GM13976 (cell line): ENCODE measurements around the gene DHRSX.

Source experiments
- DNase-seq: peaks from one replicate; pipeline ENCODE4 v3.0.0; 2012; ENCODE audit warnings: low spot score
- in situ Hi-C: fragments of 300-500 bp; cut with MboI; formaldehyde crosslinking; loops from one replicate; pipeline ENCODE4 v1.12.0; 2022; ENCODE audit warnings: low sequenced_read_pairs, mixed read lengths, inconsistent platforms; ENCODE audit not compliant: unreplicated experiment
- TF ChIP-seq, protein P1 (sequence below): IDR thresholded peaks from 2 replicates; pipeline ENCODE4 v1.5.1; 2012; ENCODE audit warnings: borderline replicate concordance, mild to moderate bottlenecking; ENCODE audit not compliant: insufficient read depth; ENCODE audit errors: extremely low read depth, missing control alignments, control extremely low read depth

The DHRSX gene

DNA sequence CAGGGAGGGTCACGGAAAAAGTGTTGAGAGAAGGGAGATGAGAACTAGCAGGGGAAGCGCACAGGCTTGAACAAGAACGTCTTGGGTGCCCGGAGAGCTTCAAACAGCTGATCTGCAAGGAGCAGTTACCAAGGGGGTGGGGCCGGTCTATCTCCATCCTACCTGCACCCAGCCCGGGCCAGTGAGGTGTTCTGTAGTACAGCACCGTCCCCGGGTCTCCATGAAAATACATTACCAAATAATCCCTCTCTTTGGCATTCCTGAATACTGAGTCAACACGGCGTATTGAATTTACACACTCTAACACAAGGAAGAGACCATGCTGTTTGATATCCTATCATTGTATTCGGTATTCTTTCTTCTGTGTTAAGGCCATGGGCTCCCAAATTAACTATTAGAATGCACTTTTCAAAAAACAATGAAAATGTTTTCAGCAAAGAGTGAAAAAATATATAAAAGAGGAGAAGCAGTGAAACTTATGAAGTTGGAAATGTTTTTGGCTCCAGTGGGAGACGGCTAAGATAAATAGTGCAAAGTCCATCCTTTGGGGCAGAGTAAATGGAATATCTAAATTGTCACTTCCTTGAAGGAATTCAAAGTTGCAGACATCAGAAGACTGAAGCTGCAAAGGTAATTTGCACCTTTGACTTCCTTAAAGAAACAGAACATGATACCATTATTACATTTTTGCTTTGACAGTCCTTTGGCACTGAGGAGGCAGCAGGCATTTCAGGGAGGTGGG lies 90.3 kb downstream of the DHRSX start:
- in situ Hi-C loops: no loop called here
- TF ChIP-seq, protein P1, sequence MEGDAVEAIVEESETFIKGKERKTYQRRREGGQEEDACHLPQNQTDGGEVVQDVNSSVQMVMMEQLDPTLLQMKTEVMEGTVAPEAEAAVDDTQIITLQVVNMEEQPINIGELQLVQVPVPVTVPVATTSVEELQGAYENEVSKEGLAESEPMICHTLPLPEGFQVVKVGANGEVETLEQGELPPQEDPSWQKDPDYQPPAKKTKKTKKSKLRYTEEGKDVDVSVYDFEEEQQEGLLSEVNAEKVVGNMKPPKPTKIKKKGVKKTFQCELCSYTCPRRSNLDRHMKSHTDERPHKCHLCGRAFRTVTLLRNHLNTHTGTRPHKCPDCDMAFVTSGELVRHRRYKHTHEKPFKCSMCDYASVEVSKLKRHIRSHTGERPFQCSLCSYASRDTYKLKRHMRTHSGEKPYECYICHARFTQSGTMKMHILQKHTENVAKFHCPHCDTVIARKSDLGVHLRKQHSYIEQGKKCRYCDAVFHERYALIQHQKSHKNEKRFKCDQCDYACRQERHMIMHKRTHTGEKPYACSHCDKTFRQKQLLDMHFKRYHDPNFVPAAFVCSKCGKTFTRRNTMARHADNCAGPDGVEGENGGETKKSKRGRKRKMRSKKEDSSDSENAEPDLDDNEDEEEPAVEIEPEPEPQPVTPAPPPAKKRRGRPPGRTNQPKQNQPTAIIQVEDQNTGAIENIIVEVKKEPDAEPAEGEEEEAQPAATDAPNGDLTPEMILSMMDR: no peak
- no peak for DNase-seq

DNA sequence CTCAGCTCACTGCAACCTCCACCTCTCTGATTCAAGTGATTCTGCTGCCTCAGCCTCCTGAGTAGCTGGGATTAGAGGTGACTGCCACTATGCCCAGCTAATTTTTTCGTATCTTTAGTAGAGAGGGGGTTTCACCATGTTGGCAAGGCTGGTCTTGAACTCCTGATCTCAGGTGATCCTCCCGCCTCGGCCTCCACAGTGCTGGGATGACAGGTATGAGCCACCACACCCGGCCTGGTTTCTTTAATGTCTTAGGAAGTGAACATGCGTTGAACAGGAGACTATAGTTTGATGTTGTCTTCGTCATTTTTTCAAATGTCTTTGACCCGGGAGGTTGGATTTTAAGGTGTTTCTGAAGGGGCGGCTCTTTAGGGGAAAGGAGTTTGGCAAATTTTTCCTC lies 91.0 kb downstream of the DHRSX start:
- TF ChIP-seq, protein P1: no peak
- in situ Hi-C loops: no loop called here
- DNase-seq: no peak

DNA sequence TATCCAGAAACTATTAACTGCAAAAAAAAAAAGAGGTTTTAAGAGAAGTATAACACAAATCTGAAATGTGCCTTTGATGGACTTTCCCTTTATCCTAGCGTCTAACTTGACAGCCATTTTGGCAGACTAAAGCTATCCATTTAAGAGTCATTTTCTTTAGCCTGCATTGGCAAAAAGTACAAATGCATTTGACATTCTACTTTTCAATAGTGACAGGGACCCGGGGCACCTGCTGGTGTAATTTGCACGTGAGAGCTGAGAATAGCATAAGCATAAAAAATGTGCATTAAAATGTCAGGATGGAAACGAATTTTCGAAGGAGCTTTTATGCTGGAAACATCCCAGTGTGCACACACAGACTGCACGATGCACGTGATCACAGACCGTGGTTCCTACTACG lies 91.9 kb downstream of the DHRSX start:
- no peak for DNase-seq
- TF ChIP-seq, protein P1: no peak
- in situ Hi-C loops: no loop called here

DNA sequence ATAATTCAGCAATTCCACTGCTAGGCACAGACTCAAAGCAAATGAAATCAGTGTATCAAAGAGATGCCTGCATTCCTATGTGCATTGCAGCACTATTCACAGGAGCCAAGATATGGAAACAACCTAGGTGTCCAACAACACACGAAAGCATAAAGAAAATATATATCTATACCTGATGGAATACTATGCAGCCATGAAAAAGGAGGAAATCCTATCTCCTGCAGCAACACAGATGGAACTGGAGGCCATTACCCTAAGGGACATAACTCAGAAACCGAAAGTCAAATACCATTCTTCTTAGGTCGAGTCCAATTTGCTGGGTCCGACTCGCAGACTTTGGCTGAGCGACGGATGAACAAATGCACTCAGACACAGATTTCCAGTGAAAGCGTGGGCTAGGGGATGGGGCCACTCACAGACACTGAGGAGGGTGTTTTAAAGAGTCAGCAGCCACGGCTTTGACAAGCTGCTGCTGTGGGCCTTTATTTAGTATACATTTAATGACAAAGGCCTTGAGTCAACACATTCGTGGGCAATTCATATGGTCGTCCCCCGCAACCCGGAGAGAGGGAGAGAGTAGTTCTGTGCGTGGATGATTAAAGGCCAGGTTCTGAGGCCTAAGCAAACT lies 93.8 kb downstream of the DHRSX start:
- DNase-seq: no peak
- in situ Hi-C loops: no loop called here
- TF ChIP-seq, protein P1: no peak

DNA sequence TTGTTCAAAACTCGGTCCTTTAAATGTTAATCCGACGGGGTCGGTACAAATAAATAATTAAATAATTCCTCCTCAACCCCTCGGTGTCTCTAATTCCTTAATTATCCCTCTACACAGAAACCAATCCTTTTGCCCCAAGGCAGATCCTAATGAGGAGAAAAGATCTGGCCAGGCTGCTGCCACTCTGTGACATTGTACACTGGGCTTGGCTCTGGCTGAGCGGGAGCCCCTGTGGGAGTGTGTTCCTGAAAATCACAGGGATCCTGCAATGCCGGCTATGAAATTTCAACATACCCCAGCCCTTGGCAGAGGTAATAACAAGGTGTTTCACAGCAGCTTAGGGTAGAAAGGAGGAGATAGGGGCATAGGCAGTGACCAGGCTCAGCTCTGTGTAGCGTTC lies 96.0 kb downstream of the DHRSX start:
- in situ Hi-C loops: no loop called here
- TF ChIP-seq, protein P1: no peak
- no peak for DNase-seq

DNA sequence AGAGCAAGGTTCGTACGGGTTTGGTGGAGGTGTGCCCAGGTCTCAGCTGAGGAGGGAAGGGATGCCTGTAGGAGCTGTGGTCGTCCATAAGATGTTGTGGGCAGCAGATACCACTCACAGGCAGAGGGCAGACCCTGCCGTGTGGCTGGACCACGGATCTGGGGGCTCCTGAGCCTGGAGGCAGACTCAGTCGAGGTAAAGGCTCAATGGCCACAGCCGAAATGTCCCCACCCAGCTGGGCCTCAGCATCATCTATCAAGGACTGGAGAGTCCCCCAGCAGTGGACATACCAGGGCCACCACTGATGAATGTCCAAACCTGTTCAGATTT lies 98.5 kb downstream of the DHRSX start:
- no peak for DNase-seq
- TF ChIP-seq, protein P1: no peak
- in situ Hi-C loops: no loop called here
